HCT116 (cell line): Measurements from ENCODE around the gene SLC24A5. TPM values are rescaled to one million over a fixed set of nuclear protein-coding genes. Genes with fewer than 3 reads are reported as not detected.

Experiments used
- ATAC-seq: fragments of 200-7000 bp; cut with Tn5 transposase; 2 replicates; pipeline ENCODE4 v1.9.1; 2020; ENCODE audit warnings: mild to moderate bottlenecking, moderate library complexity
- BruUV-seq: library from RNA; stranded (reverse); fragments of 400-500 nt; replicated peaks from 2 replicates; lab custom pipeline; 2021; lab: Mats Ljungman, UMichigan
- CTCF ChIA-PET: fragments of 300-600 bp; sonication (Branson Sonifier 250); formaldehyde crosslinking; loops from one replicate; lab custom pipeline; 2021; ENCODE audit warnings: antibody characterized with exemption; lab: Charles Lee
- POLR2A ChIA-PET: fragments of 300-600, 350-600 bp; sonication (Branson Sonifier 250); formaldehyde crosslinking; loops from one replicate; lab custom pipeline; 2021; ENCODE audit warnings: antibody characterized with exemption; lab: Charles Lee
- RAD21 ChIA-PET, 2 experiments: fragments of 300-600 bp; sonication (Branson Sonifier 250); formaldehyde crosslinking; loops; one replicate each; lab custom pipeline; 2023; ENCODE audit warnings: low total read pairs in 2 of 2; ENCODE audit not compliant: uncharacterized antibody in 2 of 2, unreplicated experiment in 2 of 2, low non-redundant PET in 1 of 2; lab: Charles Lee
- DNase-seq: peaks from one replicate; pipeline ENCODE4 v3.0.0-alpha.2; 2010; ENCODE audit warnings: low read depth, low spot score
- H2AFZ ChIP-seq: fragments of 200-600 bp; shearing (Covaris generic), sonication (generic); 2 replicates; pipeline ENCODE4 v1.6.1; 2017; ENCODE audit warnings: low read depth, mixed run types, mixed read lengths, antibody characterized with exemption, low read length; ENCODE audit not compliant: poor library complexity, severe bottlenecking
- H3K27ac ChIP-seq: 2 replicates; pipeline ENCODE4 v1.5.1; 2012; ENCODE audit warnings: low read depth, low read length
- H3K27me3 ChIP-seq: fragments of 200-600 bp; sonication (generic); 2 replicates; pipeline ENCODE4 v1.6.1; 2016; ENCODE audit warnings: mixed run types, low read length, mixed read lengths; ENCODE audit not compliant: insufficient read depth
- H3K36me3 ChIP-seq, 2 experiments: fragments of 200-500 bp in 1 of 2; fragments of 200-600 bp in 1 of 2; sonication (Bioruptor generic) in 1 of 2; sonication (generic) in 1 of 2; 2 replicates each; pipeline versions ENCODE4 v1.5.1 to v1.6.1; 2014 to 2016; ENCODE audit warnings: low read length in 2 of 2, inconsistent platforms in 1 of 2, mixed read lengths in 1 of 2, mixed run types in 1 of 2; ENCODE audit not compliant: insufficient read depth in 2 of 2, control insufficient read depth in 1 of 2
- H3K4me1 ChIP-seq, 2 experiments: fragments of 200-600 bp in 1 of 2; sonication (generic) in 1 of 2; 2 replicates each; pipeline versions ENCODE4 v1.5.1 to v1.6.1; 2012 to 2017; ENCODE audit warnings: low read length in 2 of 2, inconsistent platforms in 1 of 2, mild to moderate bottlenecking in 1 of 2, mixed read lengths in 1 of 2, mixed run types in 1 of 2, moderate library complexity in 1 of 2; ENCODE audit not compliant: insufficient read depth in 2 of 2, control insufficient read depth in 1 of 2
- H3K4me2 ChIP-seq: fragments of 200-600 bp; sonication (generic); 2 replicates; pipeline ENCODE4 v1.6.1; 2017; ENCODE audit warnings: mixed run types, low read length, mixed read lengths
- H3K4me3 ChIP-seq, 2 experiments: fragments of 200-600 bp in 1 of 2; sonication (generic) in 1 of 2; replicated peaks in 1 of 2; 2 replicates each; pipeline ENCODE4 v1.5.1; 2011 to 2016; ENCODE audit warnings: low read length in 2 of 2, control low read depth in 1 of 2, low read depth in 1 of 2, mild to moderate bottlenecking in 1 of 2, mixed read lengths in 1 of 2, mixed run types in 1 of 2
- H3K79me2 ChIP-seq: fragments of 200-600 bp; sonication (generic); 2 replicates; pipeline ENCODE4 v1.6.1; 2017; ENCODE audit warnings: mild to moderate bottlenecking, mixed run types, low read length, moderate library complexity, mixed read lengths; ENCODE audit not compliant: insufficient read depth
- H3K9ac ChIP-seq: fragments of 200-600 bp; sonication (generic); 2 replicates; pipeline ENCODE4 v1.6.1; 2016; ENCODE audit warnings: low read length, mixed read lengths
- H3K9me2 ChIP-seq: fragments of 200-600 bp; sonication (generic), shearing (Covaris generic); 2 replicates; pipeline ENCODE4 v1.6.1; 2017; ENCODE audit warnings: mixed run types, mild to moderate bottlenecking, moderate library complexity; ENCODE audit not compliant: insufficient read depth
- H3K9me3 ChIP-seq, 2 experiments: fragments of 200-500 bp in 1 of 2; fragments of 200-600 bp in 1 of 2; sonication (Bioruptor generic) in 1 of 2; sonication (generic) in 1 of 2; 2 replicates each; pipeline ENCODE4 v1.6.1; 2014 to 2017; ENCODE audit warnings: low read length in 2 of 2, mixed read lengths in 2 of 2, inconsistent platforms in 1 of 2, low read depth in 1 of 2, mild to moderate bottlenecking in 1 of 2, mixed run types in 1 of 2, moderate library complexity in 1 of 2; ENCODE audit not compliant: control insufficient read depth in 1 of 2, insufficient read depth in 1 of 2
- H4K20me1 ChIP-seq: fragments of 200-600 bp; sonication (generic), shearing (Covaris generic); 2 replicates; pipeline ENCODE4 v1.6.1; 2017; ENCODE audit warnings: mixed run types, mild to moderate bottlenecking, moderate library complexity; ENCODE audit not compliant: insufficient read depth
- CBX3 ChIP-seq: IDR thresholded peaks from 2 replicates; pipeline ENCODE4 v1.6.1; 2012; ENCODE audit warnings: low read depth
- CEBPB ChIP-seq: IDR thresholded peaks from 2 replicates; pipeline ENCODE4 v1.6.1; 2012; ENCODE audit warnings: low read depth
- EGR1 ChIP-seq: IDR thresholded peaks from 2 replicates; pipeline ENCODE4 v1.6.1; 2012; ENCODE audit warnings: low read depth
- ELF1 ChIP-seq: IDR thresholded peaks from 2 replicates; pipeline ENCODE4 v1.6.1; 2012; ENCODE audit warnings: low read depth, borderline replicate concordance
- EZH2 ChIP-seq: fragments of 200-600 bp; sonication (generic); IDR thresholded peaks from 2 replicates; pipeline ENCODE4 v1.6.1; 2017; ENCODE audit warnings: antibody characterized with exemption, mixed run types
- FOSL1 ChIP-seq: IDR thresholded peaks from 2 replicates; pipeline ENCODE4 v1.6.1; 2012; ENCODE audit warnings: low read depth
- REST ChIP-seq: IDR thresholded peaks from 2 replicates; pipeline ENCODE4 v1.6.1; 2012; ENCODE audit warnings: low read depth
- SIN3A ChIP-seq: IDR thresholded peaks from 2 replicates; pipeline ENCODE4 v1.6.1; 2012; ENCODE audit warnings: low read depth
- YY1 ChIP-seq: IDR thresholded peaks from 2 replicates; pipeline ENCODE4 v1.6.1; 2011; ENCODE audit warnings: low read length, low read depth, moderate library complexity, mild to moderate bottlenecking; ENCODE audit not compliant: insufficient replicate concordance; ENCODE audit errors: extremely low read depth
- ZFX ChIP-seq: fragments of 450-650 bp; IDR thresholded peaks from 2 replicates; pipeline ENCODE4 v1.6.1; 2017
- ZNF274 ChIP-seq: fragments of 200-500 bp; sonication (Bioruptor generic); IDR thresholded peaks from 2 replicates; pipeline ENCODE4 v1.6.1; 2014; ENCODE audit warnings: mild to moderate bottlenecking, low read depth, low read length, inconsistent platforms
- intact Hi-C: fragments of 100-400 bp; cut with micrococcal nuclease; formaldehyde crosslinking; loops from 2 replicates; pipeline ENCODE4 v1.10.0; 2022
- total RNA-seq: library from RNA; stranded (reverse); gene quantifications from one replicate; pipeline ENCODE4 v1.2.1, GENCODE V29; 2021; ENCODE audit not compliant: unreplicated experiment
- TF ChIP-seq, protein P1 (sequence below): IDR thresholded peaks from 2 replicates; pipeline ENCODE4 v1.6.1; 2012
- TF ChIP-seq, protein P2 (sequence below): IDR thresholded peaks from 2 replicates; pipeline ENCODE4 v1.6.1; 2012
- TF ChIP-seq, protein P3 (sequence below), 3 experiments: fragments of 200-600 bp in 1 of 3; sonication (generic) in 1 of 3; IDR thresholded peaks in 2 of 3; conservative IDR thresholded peaks in 1 of 3; 2 replicates each; pipeline ENCODE4 v1.5.1; 2012 to 2017; ENCODE audit warnings: low read depth in 2 of 3, low read length in 2 of 3, antibody characterized with exemption in 1 of 3, borderline replicate concordance in 1 of 3, control low read depth in 1 of 3, mild to moderate bottlenecking in 1 of 3, mixed read lengths in 1 of 3, mixed run types in 1 of 3, moderate library complexity in 1 of 3; ENCODE audit not compliant: insufficient read depth in 1 of 3
- TF ChIP-seq, protein P4 (sequence below): IDR thresholded peaks from 2 replicates; pipeline ENCODE4 v1.6.1; 2011; ENCODE audit warnings: mild to moderate bottlenecking, low read length, moderate library complexity; ENCODE audit not compliant: insufficient replicate concordance; ENCODE audit errors: extremely low read depth

Gene SLC24A5
- total RNA-seq, 1 experiment from 2014 or later: not detected

DNA sequence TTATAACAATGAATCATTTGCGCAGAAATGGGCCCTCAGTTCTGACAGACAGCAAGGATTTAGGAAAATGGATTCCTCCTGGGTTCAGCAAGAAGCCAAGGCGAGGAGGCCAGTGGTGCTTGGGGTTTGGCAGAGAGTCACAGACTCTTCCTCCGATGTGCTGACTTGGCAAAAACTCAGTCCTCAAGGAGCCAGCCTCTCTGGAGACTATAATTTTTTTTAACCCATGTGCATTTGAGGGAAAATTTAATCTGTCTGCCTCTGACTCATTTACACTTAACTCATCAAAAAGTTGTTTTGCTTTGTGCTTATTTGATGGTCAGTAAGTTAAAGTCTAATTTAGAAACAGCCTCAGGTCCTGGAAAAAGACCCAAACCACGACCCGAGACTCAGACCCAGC, 34.2 kb upstream of the SLC24A5 start:
- ATAC-seq: no peak
- no TSS peak for BruUV-seq
- CTCF ChIA-PET: no interaction called here
- POLR2A ChIA-PET: no interaction called here
- Histone ChIP-seq H3K4me2 (no peak overlapping the region), H3K9me3 (no peaks in the 10 kb centered on the region; a peak in 1 of 4 replicates), H3K4me1 (no peaks in the 10 kb centered on the region), H3K4me3 (no peak overlapping the region), H4K20me1 (no peaks in the 10 kb centered on the region), H3K9ac (no peak overlapping the region), H3K79me2 (no peaks in the 10 kb centered on the region), H3K27ac (no peak overlapping the region), H3K9me2 (no peaks in the 10 kb centered on the region), H3K36me3 (no peaks in the 10 kb centered on the region), H2AFZ (no peak overlapping the region), H3K27me3 (no peaks in the 10 kb centered on the region)
- TF ChIP-seq, protein P1, sequence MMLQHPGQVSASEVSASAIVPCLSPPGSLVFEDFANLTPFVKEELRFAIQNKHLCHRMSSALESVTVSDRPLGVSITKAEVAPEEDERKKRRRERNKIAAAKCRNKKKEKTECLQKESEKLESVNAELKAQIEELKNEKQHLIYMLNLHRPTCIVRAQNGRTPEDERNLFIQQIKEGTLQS: no peak
- TF ChIP-seq ELF1 (no peak), EGR1 (no peak), SIN3A (no peak), YY1 (no peak), EZH2 (no peak), ZNF274 (no peak), FOSL1 (no peak), ZFX (no peak), CEBPB (no peak), CBX3 (no peak), REST (no peak)
- TF ChIP-seq, protein P2, sequence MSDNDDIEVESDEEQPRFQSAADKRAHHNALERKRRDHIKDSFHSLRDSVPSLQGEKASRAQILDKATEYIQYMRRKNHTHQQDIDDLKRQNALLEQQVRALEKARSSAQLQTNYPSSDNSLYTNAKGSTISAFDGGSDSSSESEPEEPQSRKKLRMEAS: no peak
- TF ChIP-seq, protein P3, sequence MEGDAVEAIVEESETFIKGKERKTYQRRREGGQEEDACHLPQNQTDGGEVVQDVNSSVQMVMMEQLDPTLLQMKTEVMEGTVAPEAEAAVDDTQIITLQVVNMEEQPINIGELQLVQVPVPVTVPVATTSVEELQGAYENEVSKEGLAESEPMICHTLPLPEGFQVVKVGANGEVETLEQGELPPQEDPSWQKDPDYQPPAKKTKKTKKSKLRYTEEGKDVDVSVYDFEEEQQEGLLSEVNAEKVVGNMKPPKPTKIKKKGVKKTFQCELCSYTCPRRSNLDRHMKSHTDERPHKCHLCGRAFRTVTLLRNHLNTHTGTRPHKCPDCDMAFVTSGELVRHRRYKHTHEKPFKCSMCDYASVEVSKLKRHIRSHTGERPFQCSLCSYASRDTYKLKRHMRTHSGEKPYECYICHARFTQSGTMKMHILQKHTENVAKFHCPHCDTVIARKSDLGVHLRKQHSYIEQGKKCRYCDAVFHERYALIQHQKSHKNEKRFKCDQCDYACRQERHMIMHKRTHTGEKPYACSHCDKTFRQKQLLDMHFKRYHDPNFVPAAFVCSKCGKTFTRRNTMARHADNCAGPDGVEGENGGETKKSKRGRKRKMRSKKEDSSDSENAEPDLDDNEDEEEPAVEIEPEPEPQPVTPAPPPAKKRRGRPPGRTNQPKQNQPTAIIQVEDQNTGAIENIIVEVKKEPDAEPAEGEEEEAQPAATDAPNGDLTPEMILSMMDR (IDR thresholded peaks at IDR 0.05 in 2 of 3, conservative IDR thresholded peaks at IDR 0.05 in 1 of 3; ENCODE audit: borderline replicate concordance in 1 of 3, insufficient read depth in 1 of 3, low read depth in 2 of 3, low read length in 2 of 3): no peak
- TF ChIP-seq, protein P4, sequence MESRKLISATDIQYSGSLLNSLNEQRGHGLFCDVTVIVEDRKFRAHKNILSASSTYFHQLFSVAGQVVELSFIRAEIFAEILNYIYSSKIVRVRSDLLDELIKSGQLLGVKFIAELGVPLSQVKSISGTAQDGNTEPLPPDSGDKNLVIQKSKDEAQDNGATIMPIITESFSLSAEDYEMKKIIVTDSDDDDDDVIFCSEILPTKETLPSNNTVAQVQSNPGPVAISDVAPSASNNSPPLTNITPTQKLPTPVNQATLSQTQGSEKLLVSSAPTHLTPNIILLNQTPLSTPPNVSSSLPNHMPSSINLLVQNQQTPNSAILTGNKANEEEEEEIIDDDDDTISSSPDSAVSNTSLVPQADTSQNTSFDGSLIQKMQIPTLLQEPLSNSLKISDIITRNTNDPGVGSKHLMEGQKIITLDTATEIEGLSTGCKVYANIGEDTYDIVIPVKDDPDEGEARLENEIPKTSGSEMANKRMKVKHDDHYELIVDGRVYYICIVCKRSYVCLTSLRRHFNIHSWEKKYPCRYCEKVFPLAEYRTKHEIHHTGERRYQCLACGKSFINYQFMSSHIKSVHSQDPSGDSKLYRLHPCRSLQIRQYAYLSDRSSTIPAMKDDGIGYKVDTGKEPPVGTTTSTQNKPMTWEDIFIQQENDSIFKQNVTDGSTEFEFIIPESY: no peak
- no peak for DNase-seq
- RAD21 ChIA-PET: no interaction called here
- intact Hi-C loops: no loop called here
